ENCODE results near the gene SACS.

- TF ChIP-seq CTCF (IDR thresholded peaks at IDR 0.05) (no peak), POLR2A (IDR thresholded peaks at IDR 0.05) (no peak)
These were observed 5.5 kb downstream of the SACS start for GRCh38 chr13:23427881-23428528.
